Activated naive CD4-positive, alpha-beta T cell treated with anti-CD3 and anti-CD28 coated beads for 36 hours (primary cell): ENCODE data around the gene AACS. TPM values are rescaled to one million over a fixed set of nuclear protein-coding genes. Genes with fewer than 3 reads are reported as not detected.
"Not testable (repeated sequence)": the region's sequence is repeated elsewhere in the genome, so short reads cannot be mapped to it uniquely, and the experiment has no call there.

Experiments
- CTCF ChIA-PET: fragments of 350-600 bp; sonication (Branson Sonifier 250); formaldehyde crosslinking; loops from one replicate; lab custom pipeline; 2021; ENCODE audit warnings: antibody characterized with exemption; lab: Charles Lee
- DNase-seq: peaks from one replicate; pipeline ENCODE4 v3.0.0-alpha.2; 2020
- H3K27ac Mint-ChIP-seq: one replicate; pipeline ENCODE4 v1.8.0; 2021; ENCODE audit warnings: mild to moderate bottlenecking, mixed read lengths
- H3K27me3 Mint-ChIP-seq: one replicate; pipeline ENCODE4 v1.8.0; 2021; ENCODE audit warnings: low read depth, mixed read lengths
- H3K36me3 Mint-ChIP-seq: one replicate; pipeline ENCODE4 v1.8.0; 2021; ENCODE audit warnings: low read depth, mixed read lengths
- H3K4me1 Mint-ChIP-seq: one replicate; pipeline ENCODE4 v1.8.0; 2021; ENCODE audit warnings: low read depth, mixed read lengths
- H3K4me3 Mint-ChIP-seq: one replicate; pipeline ENCODE4 v1.8.0; 2021; ENCODE audit warnings: mild to moderate bottlenecking, moderate library complexity, mixed read lengths
- H3K9me3 Mint-ChIP-seq: one replicate; pipeline ENCODE4 v1.8.0; 2021; ENCODE audit warnings: mixed read lengths
- intact Hi-C: fragments of 100-400 bp; cut with micrococcal nuclease; formaldehyde crosslinking; loops from one replicate; pipeline ENCODE4 v1.15.1; 2023
- total RNA-seq, 2 experiments: library from RNA; stranded (reverse); gene quantifications; one replicate each; pipeline ENCODE4 v1.2.3, GENCODE V29; 2021

The AACS gene
- total RNA-seq, 2 experiments from 2014 or later = 10.6 to 11.2 TPM

DNA sequence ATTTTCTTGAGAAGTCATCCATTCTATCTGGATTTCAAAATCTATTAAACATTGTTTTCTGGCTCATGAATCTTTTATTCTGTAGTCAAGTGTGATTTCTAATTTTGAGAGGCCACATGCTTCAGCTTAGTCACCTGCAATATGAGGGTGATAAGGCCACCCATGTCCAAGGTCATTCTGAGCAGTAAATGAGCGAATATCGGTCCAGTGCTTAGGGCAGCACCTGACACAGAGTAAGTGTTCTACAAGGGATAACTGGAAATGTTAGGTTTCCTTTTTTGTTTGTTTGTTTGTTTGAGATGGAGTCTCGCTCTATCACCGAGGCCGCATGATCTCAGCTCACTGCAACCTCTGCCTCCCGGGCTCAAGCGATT, 34.2 kb downstream of the AACS start:
- intact Hi-C loops = no loop called here
- no peaks in the 10 kb centered on the region for H3K9me3 Mint-ChIP-seq
- peaks cover 7% of the 10 kb centered on the region for H3K4me1 Mint-ChIP-seq
- DNase-seq = no peak
- H3K27ac Mint-ChIP-seq = no peak overlapping the region
- no peak overlapping the region for H3K4me3 Mint-ChIP-seq
- no peaks in the 10 kb centered on the region for H3K27me3 Mint-ChIP-seq
- CTCF ChIA-PET = no interaction called here
- peaks cover 5% of the 10 kb centered on the region for H3K36me3 Mint-ChIP-seq

DNA sequence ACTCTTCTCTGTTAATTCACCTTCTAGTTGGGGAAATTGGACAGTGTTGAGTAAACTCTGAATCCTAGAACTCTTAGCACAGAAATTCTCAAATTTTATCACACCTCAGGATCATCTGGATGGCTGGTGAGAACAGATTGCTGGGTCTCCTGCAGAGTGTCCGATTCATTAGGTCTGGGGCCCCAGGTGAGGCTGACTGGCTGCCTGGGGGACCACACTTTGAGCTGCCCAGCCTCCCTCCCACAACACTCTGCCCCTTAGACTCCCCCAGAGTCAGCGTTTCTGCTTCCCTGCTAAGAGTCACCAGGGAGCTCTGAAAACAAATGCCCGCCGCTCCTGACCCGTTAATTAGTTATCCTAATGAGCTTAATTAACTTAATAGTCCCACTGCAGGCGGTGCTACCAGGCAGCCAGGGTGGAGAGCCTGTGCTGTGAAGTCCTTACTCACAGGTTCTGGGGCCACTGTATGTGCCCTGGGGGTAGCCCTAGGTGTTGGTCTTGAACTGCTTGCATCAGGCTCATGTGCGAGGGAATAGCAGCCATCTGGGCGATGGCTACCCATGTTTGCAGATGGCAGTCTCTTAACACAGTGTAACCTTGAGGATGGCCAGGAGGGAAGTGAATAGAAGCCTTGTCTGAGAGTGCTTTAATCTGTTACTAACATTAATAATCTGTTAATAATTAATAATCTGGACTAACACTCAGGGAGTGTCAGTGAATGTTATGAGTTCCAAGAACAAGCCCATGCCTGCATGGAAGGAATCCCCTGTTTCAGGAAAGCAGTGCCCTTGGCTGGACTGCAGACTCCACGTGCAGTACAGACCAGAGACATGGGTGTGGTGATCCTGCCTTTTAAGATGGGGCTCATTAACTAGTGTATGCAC, 35.6 kb downstream of the AACS start:
- H3K36me3 Mint-ChIP-seq = peaks cover 5% of the 10 kb centered on the region
- peaks cover 7% of the 10 kb centered on the region for H3K4me1 Mint-ChIP-seq
- H3K27ac Mint-ChIP-seq = no peak overlapping the region
- no peak for DNase-seq
- CTCF ChIA-PET = no interaction called here
- no peaks in the 10 kb centered on the region for H3K27me3 Mint-ChIP-seq
- H3K4me3 Mint-ChIP-seq = no peak overlapping the region
- H3K9me3 Mint-ChIP-seq = no peaks in the 10 kb centered on the region
- intact Hi-C loops = no loop called here

DNA sequence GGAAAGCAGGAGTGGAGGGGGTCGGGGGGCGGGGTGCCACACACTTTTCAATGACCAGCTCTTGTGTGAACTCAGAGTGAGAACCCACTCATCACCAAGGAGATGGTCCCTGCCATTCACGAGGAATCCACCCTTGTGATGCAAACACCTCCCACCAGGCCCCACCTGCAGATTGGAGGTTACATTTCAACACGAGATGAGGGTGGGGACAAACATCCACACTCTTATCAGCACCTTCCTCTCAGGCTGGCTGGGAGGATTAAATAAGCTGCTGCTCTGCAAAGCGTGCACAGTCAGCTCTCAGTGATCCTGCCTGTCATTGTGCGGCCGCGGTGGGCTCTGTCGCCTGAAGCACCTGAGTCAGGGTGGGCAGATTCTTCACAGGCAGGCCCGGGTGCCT, 39.7 kb downstream of the AACS start:
- no peak overlapping the region for H3K27ac Mint-ChIP-seq
- no peaks in the 10 kb centered on the region for H3K9me3 Mint-ChIP-seq
- H3K4me1 Mint-ChIP-seq = no peaks in the 10 kb centered on the region
- no peaks in the 10 kb centered on the region for H3K27me3 Mint-ChIP-seq
- H3K4me3 Mint-ChIP-seq = no peak overlapping the region
- no peak for DNase-seq
- H3K36me3 Mint-ChIP-seq = peaks cover 8% of the 10 kb centered on the region
- CTCF ChIA-PET = no interaction called here
- intact Hi-C loops = no loop called here

DNA sequence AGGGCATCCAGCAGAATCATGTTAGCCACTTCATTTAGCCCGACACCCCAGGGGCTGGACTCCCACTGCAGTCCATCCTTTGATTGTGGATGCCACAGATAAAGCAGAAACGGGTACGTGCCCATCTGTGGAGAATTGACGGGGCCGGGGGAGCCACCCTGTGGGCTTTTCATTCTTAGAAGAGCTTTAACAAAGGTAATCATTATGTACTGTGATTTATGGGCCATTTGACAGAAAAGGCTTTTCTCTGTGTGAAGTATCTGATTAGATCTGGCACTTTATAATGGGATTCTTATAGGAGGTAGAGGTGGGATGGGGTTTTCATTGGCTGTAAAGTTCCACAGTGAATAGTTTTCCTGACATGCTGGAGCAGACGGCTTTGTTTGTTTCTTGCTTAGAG, 40.4 kb downstream of the AACS start:
- Mint-ChIP-seq H3K27me3 (no peaks in the 10 kb centered on the region), H3K4me1 (no peaks in the 10 kb centered on the region), H3K4me3 (no peak overlapping the region), H3K36me3 (peaks cover 10% of the 10 kb centered on the region), H3K27ac (no peak overlapping the region), H3K9me3 (no peaks in the 10 kb centered on the region)
- CTCF ChIA-PET = no interaction called here
- DNase-seq = no peak
- intact Hi-C loops = no loop called here

DNA sequence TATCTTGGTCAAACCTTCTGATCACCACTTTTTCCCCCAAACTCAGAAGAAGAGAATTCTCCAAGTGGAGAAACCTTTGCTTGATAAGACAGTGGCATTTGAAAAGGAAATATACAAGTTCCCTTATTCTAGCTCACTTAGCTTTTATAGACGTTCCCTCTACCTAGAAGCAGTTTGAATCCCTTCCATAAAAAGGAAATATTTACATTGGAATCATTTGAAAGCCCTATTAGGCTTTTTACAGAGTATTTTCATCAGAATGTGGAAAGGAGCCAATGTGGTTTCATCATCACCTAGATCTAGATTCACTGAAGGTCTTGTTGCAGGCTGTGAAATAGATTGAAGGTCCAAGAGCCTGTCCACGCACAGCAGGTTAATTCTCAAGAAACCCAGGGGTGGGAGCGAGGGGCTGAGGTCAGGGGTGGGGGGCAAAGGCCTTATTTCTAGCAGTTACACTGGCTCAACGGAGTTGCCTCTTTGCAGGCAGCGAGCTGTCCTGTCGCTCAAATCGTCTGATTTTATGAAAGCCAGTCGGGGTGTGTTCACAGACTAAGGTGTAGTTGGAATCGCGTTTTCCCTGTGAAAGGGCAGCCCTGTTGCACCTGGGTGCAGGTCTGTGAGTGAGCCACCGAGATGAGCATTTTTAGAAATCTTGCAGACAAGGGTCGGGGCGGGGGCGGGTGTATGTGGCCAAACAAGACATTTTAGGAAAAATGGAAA, 45.6 kb downstream of the AACS start:
- Mint-ChIP-seq H3K36me3 (peaks cover 9% of the 10 kb centered on the region), H3K4me1 (no peaks in the 10 kb centered on the region), H3K9me3 (no peaks in the 10 kb centered on the region), H3K27me3 (no peaks in the 10 kb centered on the region), H3K4me3 (no peak overlapping the region), H3K27ac (no peak overlapping the region)
- intact Hi-C loops = no loop called here
- no peak for DNase-seq
- CTCF ChIA-PET = no interaction called here

DNA sequence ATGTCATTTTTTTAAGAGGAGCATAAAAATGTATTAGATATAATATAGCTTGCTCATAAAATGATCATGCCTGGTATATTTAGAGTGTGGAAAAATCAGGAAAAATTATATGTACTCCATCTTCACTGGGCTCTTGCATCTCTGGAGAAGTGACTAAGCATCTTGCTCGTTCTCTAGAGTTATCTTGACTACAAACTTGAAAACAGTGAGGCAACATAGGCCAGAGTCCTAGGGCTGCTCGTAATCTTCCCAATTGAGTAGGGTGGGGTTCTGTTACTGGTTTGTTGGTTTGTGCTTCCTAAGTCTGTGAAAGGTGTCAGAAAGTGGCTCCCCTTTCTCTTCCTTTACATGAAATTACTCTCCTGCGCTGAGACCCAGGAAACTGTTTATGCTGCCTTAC, 46.2 kb downstream of the AACS start:
- Mint-ChIP-seq H3K36me3 (peaks cover 9% of the 10 kb centered on the region), H3K9me3 (no peaks in the 10 kb centered on the region), H3K4me3 (no peak overlapping the region), H3K27me3 (no peaks in the 10 kb centered on the region), H3K4me1 (no peaks in the 10 kb centered on the region), H3K27ac (no peak overlapping the region)
- CTCF ChIA-PET = no interaction called here
- DNase-seq = no peak
- intact Hi-C loops = no loop called here

DNA sequence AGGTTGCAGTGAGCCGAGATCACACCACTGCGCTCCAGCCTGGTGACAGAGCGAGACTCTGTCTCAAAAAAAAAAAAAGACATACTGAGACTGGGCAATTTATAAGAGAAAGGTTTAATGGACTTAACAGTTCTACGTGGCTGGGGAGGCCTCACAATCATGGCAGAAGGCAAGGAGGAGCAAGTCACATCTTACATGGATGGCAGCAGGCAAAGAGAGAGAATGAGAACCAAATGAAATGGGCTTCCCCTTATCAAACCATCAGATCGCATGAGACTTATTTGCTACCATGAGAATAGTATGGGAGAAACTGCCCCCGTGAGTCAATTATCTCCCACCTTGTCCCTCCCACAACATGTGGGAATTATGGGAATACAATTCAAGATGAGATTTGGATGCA, 47.4 kb downstream of the AACS start:
- H3K9me3 Mint-ChIP-seq, H3K27ac Mint-ChIP-seq, H3K4me3 Mint-ChIP-seq, DNase-seq, intact Hi-C loops, H3K4me1 Mint-ChIP-seq, CTCF ChIA-PET, H3K27me3 Mint-ChIP-seq: not testable (repeated sequence)
- H3K36me3 Mint-ChIP-seq = peaks cover 10% of the 10 kb centered on the region

DNA sequence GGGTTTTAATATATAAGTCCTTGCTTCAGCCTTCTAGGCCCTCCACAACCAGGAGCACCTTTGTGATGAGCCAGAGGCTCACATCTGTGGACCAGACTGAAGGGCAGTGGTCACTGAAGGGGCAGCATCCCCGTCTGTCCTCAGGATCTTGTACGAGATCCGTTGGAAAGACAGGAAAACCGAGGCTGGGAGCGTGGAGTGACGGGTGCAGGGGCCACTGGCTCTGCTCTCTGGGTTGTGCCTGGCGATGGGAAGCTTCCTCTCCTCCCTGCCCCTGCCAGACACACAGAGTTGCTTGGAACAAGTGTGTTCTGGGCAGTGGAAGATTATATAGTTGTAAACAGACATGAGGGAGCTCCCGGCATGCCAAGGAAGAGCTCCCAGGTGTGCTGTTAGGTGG, 48.0 kb downstream of the AACS start:
- no peak overlapping the region for H3K27ac Mint-ChIP-seq
- H3K9me3 Mint-ChIP-seq = no peaks in the 10 kb centered on the region
- no peak overlapping the region for H3K4me3 Mint-ChIP-seq
- H3K27me3 Mint-ChIP-seq = no peaks in the 10 kb centered on the region
- intact Hi-C loops = no loop called here
- DNase-seq = no peak
- H3K4me1 Mint-ChIP-seq = no peaks in the 10 kb centered on the region
- CTCF ChIA-PET = no interaction called here
- H3K36me3 Mint-ChIP-seq = peaks cover 13% of the 10 kb centered on the region

DNA sequence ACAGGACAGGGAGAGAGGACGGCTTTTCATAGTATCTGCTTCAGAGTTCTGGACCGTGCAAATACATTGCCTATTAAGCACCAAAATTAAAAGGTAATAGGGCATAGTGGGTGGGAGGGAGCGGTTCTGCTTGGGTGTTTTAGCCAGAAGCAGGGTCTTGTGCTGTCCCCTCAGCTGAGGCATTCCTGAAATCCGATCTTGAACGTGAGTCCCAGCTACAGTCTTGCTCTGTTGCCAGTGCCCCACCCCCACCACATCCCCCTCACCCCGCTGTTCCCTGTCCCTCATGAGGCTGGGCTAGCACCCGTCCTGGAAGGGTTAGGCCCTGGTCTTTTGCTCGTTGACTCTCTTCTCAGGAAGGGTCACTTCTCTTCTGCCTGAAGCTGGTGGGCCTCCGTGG, 48.6 kb downstream of the AACS start:
- intact Hi-C loops = no loop called here
- Mint-ChIP-seq H3K36me3 (peaks cover 13% of the 10 kb centered on the region), H3K4me1 (no peaks in the 10 kb centered on the region), H3K9me3 (no peaks in the 10 kb centered on the region), H3K4me3 (no peak overlapping the region), H3K27ac (no peak overlapping the region), H3K27me3 (no peaks in the 10 kb centered on the region)
- no peak for DNase-seq
- CTCF ChIA-PET = no interaction called here

DNA sequence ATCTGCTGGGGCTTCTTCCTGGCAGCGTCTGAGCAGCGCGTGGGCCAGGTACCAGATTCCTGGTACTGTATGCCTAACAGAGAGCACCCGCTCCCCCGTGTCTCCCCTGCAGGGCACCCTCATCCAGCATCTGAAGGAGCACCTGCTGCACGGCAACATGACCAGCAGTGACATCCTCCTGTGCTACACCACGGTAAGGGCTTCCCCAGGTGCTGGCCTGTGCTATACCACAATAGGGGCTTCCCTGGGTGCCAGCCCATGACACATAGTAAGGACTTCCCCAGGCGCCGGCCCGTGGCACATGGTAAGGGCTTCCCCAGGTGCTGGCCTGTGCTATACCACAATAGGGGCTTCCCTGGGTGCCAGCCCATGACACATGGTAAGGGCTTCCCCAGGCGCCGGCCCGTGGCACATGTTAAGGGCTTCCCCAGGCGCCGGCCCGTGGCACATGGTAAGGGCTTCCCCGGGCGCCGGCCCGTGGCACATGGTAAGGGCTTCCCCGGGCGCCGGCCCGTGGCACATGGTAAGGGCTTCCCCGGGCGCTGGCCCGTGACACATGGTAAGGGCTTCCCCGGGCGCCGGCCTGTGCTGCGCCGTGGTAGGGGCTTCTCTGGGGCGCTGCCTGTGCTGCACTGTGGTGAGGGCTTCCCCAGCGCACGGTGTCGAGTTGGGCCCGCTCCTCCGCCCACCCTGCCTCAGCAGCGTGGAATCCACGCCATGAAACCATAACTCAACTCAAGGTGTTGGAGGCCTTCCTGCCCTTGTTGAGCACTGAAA, 49.3 kb downstream of the AACS start:
- CTCF ChIA-PET = no interaction called here
- H3K4me3 Mint-ChIP-seq = no peak overlapping the region
- intact Hi-C loops = no loop called here
- H3K4me1 Mint-ChIP-seq = no peaks in the 10 kb centered on the region
- peaks cover 10% of the 10 kb centered on the region for H3K36me3 Mint-ChIP-seq
- no peaks in the 10 kb centered on the region for H3K9me3 Mint-ChIP-seq
- peak; percentile 61 for DNase-seq
- no peak overlapping the region for H3K27ac Mint-ChIP-seq
- H3K27me3 Mint-ChIP-seq = no peaks in the 10 kb centered on the region

DNA sequence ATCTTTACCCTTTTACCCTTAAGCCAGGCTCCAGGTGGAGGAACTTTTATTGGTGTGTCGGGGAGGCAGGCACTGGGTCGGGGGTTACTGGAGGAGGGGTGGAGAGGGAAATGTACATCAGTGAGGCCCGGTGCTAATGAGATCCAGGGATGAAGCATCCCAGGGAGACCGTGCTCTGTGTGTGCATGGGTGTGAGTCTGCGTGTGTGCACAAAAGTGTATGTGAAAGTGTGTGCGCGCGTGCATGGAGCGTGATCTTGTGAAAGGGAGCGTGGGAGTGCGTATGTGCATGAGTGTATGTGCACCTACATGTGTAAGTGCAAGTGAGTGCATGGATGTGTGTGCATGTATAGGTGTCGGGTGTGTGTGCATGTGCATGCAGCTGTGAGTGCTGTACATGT, 55.3 kb downstream of the AACS start:
- CTCF ChIA-PET = no interaction called here
- no peaks in the 10 kb centered on the region for H3K27me3 Mint-ChIP-seq
- no peak for DNase-seq
- intact Hi-C loops = no loop called here
- no peaks in the 10 kb centered on the region for H3K9me3 Mint-ChIP-seq
- H3K36me3 Mint-ChIP-seq = peaks cover 4% of the 10 kb centered on the region
- H3K27ac Mint-ChIP-seq = no peak overlapping the region
- H3K4me3 Mint-ChIP-seq = no peak overlapping the region
- no peaks in the 10 kb centered on the region for H3K4me1 Mint-ChIP-seq

DNA sequence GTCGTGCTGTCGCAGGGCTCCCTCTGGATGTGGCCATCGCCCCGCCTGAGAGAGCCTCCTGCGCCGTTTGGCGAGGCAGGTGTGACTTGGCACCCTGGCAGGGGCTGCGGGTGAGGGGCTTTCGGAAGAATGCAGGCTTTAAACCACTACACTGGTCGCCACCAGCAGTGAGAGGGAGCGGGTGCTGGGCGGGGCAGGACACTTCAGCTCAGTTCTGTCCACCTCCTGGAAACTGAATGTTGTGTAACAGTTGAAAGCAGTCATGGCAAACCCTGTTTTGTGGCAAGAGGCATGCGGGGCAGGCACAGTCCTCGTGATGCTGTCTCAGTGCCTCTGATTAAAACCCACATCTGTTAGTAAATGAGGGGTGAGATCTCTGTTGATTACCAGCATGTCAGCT, 55.9 kb downstream of the AACS start:
- H3K4me3 Mint-ChIP-seq = no peak overlapping the region
- H3K4me1 Mint-ChIP-seq = no peaks in the 10 kb centered on the region
- H3K9me3 Mint-ChIP-seq = no peaks in the 10 kb centered on the region
- CTCF ChIA-PET = no interaction called here
- H3K36me3 Mint-ChIP-seq = peaks cover 4% of the 10 kb centered on the region
- intact Hi-C loops = no loop called here
- no peak overlapping the region for H3K27ac Mint-ChIP-seq
- no peaks in the 10 kb centered on the region for H3K27me3 Mint-ChIP-seq
- DNase-seq = no peak
